WTC11 (cell line): ENCODE data around the gene PDE1C.

ENCODE experiments used
- CBFB ChIP-seq: sonication (generic); formaldehyde crosslinking; IDR thresholded peaks from 2 replicates; pipeline ENCODE4 v1.8.1; 2022; ENCODE audit warnings: mild to moderate bottlenecking, low read depth, missing genetic modification reagents
- CREB1 ChIP-seq: sonication (generic); formaldehyde crosslinking; IDR thresholded peaks from 2 replicates; pipeline ENCODE4 v1.8.0; 2023; ENCODE audit warnings: mild to moderate bottlenecking, missing genetic modification reagents
- FOXK1 ChIP-seq: sonication (generic); formaldehyde crosslinking; IDR thresholded peaks from 2 replicates; pipeline ENCODE4 v1.8.0; 2022; ENCODE audit warnings: mild to moderate bottlenecking, moderate library complexity, missing genetic modification reagents
- FOXP1 ChIP-seq: sonication (generic); formaldehyde crosslinking; IDR thresholded peaks from 2 replicates; pipeline ENCODE4 v1.8.0; 2022; ENCODE audit warnings: missing genetic modification reagents, mild to moderate bottlenecking, moderate library complexity, borderline replicate concordance
- JUN ChIP-seq: sonication (generic); formaldehyde crosslinking; IDR thresholded peaks from 2 replicates; pipeline ENCODE4 v1.8.0; 2023; ENCODE audit warnings: mild to moderate bottlenecking, missing genetic modification reagents
- NFYB ChIP-seq: sonication (generic); formaldehyde crosslinking; conservative IDR thresholded peaks from 2 replicates; pipeline ENCODE4 v1.8.0; 2022; ENCODE audit warnings: low read depth, missing genetic modification reagents
- PRRX2 ChIP-seq: fragments of 250-450 bp; sonication (Bioruptor Pico); IDR thresholded peaks from 2 replicates; pipeline ENCODE4 v1.8.0; 2021; ENCODE audit warnings: mild to moderate bottlenecking
- ZNF138 ChIP-seq: sonication (generic); formaldehyde crosslinking; conservative IDR thresholded peaks from 2 replicates; pipeline ENCODE4 v1.8.1; 2022; ENCODE audit warnings: mild to moderate bottlenecking, moderate library complexity, missing genetic modification reagents
- ZNF396 ChIP-seq: fragments of 250-450 bp; sonication (Bioruptor Pico); IDR thresholded peaks from 2 replicates; pipeline ENCODE4 v1.8.0; 2021; ENCODE audit warnings: mild to moderate bottlenecking, moderate library complexity, borderline replicate concordance
- ZNF416 ChIP-seq: fragments of 250-450 bp; sonication (Bioruptor Pico); IDR thresholded peaks from 2 replicates; pipeline ENCODE4 v1.9.0; 2021; ENCODE audit warnings: mild to moderate bottlenecking, inconsistent platforms
- TF ChIP-seq, protein P1 (sequence below): fragments of 200-600 bp; IDR thresholded peaks from 2 replicates; pipeline ENCODE4 v1.8.0; 2022; ENCODE audit warnings: antibody characterized with exemption
- TF ChIP-seq, protein P2 (sequence below): sonication (generic); formaldehyde crosslinking; IDR thresholded peaks from 2 replicates; pipeline ENCODE4 v1.8.0; 2022; ENCODE audit warnings: mild to moderate bottlenecking, missing genetic modification reagents
- TF ChIP-seq, protein P3 (sequence below): sonication (generic); formaldehyde crosslinking; IDR thresholded peaks from 2 replicates; pipeline ENCODE4 v1.8.1; 2023; ENCODE audit warnings: mild to moderate bottlenecking, missing genetic modification reagents, moderate library complexity

DNA sequence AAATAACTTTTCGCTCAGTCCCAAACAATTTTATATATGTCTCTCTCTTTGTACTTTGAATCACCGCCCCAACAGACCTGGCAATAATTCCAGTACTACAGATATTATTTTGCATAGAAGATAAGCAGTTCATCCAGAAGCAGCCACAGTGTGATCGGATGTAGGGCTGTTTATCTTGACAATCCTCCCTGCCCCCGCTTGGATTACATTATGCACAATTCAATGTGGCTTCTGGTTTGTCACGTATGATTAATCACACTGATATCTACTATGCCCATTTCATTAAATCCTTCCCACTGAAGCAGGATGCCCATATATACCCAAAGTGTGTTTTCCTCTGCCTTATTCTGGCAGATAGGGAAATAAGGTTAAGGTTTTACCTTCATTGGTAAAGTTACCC, 115.2 kb downstream of the PDE1C start:
- TF ChIP-seq, protein P1, sequence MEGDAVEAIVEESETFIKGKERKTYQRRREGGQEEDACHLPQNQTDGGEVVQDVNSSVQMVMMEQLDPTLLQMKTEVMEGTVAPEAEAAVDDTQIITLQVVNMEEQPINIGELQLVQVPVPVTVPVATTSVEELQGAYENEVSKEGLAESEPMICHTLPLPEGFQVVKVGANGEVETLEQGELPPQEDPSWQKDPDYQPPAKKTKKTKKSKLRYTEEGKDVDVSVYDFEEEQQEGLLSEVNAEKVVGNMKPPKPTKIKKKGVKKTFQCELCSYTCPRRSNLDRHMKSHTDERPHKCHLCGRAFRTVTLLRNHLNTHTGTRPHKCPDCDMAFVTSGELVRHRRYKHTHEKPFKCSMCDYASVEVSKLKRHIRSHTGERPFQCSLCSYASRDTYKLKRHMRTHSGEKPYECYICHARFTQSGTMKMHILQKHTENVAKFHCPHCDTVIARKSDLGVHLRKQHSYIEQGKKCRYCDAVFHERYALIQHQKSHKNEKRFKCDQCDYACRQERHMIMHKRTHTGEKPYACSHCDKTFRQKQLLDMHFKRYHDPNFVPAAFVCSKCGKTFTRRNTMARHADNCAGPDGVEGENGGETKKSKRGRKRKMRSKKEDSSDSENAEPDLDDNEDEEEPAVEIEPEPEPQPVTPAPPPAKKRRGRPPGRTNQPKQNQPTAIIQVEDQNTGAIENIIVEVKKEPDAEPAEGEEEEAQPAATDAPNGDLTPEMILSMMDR = no peak
- TF ChIP-seq CBFB (no peak), ZNF416 (CRISPR knock-in tag) (no peak), NFYB (CRISPR knock-in tag) (no peak), JUN (no peak), ZNF138 (CRISPR knock-in tag) (no peak), ZNF396 (no peak), FOXP1 (CRISPR knock-in tag) (no peak), FOXK1 (CRISPR knock-in tag) (no peak), PRRX2 (no peak), CREB1 (CRISPR knock-in tag) (no peak)
- TF ChIP-seq, protein P2, sequence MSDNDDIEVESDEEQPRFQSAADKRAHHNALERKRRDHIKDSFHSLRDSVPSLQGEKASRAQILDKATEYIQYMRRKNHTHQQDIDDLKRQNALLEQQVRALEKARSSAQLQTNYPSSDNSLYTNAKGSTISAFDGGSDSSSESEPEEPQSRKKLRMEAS (CRISPR knock-in tag) = no peak
- TF ChIP-seq, protein P3, sequence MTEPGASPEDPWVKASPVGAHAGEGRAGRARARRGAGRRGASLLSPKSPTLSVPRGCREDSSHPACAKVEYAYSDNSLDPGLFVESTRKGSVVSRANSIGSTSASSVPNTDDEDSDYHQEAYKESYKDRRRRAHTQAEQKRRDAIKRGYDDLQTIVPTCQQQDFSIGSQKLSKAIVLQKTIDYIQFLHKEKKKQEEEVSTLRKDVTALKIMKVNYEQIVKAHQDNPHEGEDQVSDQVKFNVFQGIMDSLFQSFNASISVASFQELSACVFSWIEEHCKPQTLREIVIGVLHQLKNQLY (CRISPR knock-in tag) = no peak
